ENCODE results near the gene BCAP31.
"Not testable (repeated sequence)": the region's sequence is repeated elsewhere in the genome, so short reads cannot be mapped to it uniquely, and the experiment has no call there.

Gene BCAP31

DNA sequence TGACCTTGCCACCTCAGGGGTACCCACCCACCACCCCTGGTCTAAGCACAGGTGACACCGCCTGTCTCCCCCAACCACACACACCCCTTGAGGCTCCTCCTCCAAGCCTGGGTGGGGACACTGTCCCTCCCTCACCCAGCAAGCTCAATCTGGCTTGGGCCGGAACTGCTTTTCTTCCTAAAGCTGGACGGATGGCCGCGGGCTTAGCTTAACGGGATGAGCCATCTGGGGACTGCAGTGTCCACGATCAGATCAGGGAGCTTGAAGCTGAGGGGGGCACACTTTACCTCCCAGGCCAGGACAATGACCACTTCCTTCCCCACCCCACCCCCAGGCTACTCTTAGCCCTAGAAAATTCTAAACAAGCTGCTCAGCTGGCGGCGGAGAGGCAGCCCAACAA lies 37.5 kb downstream of the BCAP31 start:
- FAIRE-seq (no peak), DNase-seq (ENCODE audit: insufficient read length) (no peak)
- TF ChIP-seq POLR2AphosphoS5 (IDR thresholded peaks at IDR 0.05; ENCODE audit: low read depth, low read length) (no peak), POLR2A (IDR thresholded peaks at IDR 0.05; ENCODE audit: low read depth, low read length) (no peak), TAF1 (IDR thresholded peaks at IDR 0.05; ENCODE audit: borderline replicate concordance, low read depth, low read length) (no peak)

DNA sequence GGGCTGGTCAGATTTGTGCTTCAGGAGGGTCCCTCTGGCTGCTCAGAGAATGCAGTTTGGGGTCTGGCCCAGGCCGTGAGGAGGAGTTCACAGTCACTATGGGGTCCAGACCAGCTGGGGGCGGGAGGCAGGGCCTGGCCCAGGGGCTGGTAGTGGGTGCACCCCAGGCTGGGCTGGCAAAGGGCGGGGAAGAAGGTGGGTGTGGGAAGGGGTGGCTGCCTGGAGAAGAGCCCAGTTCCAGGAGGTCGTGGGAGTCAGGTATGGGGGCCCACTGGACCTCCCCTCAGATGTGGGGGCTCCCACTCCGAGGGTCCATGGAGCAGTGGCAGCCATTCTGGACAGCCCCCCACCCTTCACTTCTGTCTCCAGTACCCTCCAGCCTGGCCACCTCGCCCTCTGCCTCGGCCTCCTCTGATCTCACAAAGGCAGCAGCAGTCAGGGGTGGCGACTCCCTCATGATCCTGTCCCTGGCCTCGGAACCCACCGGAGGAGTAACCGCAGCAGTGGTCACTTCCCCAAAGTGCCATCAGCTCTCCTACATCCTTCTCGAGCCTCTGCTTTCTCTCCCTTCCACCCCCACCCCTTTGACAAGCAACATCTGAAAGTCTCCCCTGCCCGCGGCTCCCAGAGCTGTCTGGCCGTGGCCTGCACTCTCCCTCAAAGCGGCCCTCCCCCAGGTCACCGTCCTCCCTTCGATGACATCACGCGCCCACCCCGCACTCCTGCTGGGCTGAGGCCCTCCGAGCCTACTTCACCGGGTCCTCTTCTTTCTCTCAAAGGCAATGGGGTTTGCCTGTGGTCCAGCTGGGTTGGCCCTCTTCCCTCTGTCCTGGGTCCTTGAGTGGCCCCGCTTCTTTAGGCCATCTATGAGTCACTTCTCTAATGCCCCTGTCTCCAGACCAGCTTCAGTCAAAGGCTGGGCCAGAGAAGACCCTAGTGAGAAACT lies 38.2 kb downstream of the BCAP31 start:
- DNase-seq (ENCODE audit: insufficient read length) (no peak), FAIRE-seq (no peak)
- TF ChIP-seq POLR2A (IDR thresholded peaks at IDR 0.05; ENCODE audit: low read depth, low read length) (no peak), TAF1 (IDR thresholded peaks at IDR 0.05; ENCODE audit: borderline replicate concordance, low read depth, low read length) (no peak)

DNA sequence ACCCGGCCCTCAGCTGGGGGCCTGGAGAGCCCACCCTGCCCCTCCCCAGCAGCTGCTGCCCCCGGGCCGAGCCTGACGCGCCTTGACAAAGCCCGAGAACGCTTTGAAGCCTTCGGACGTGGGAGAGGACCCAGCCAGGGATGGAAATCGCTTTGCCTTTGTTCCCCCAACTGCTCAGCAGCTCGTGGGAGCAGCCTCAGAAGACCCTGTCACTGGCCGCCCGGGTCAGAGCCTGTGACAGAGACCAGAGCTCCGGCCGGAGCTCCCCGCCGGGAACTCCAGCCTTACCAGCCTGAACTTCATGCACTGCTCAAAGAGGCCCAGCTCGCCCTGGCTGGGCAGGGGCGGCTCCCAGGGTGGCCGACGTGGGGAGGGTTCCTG lies 39.0 kb downstream of the BCAP31 start:
- TF ChIP-seq TAF1 (IDR thresholded peaks at IDR 0.05; ENCODE audit: borderline replicate concordance, low read depth, low read length) = no peak
- TF ChIP-seq POLR2A (IDR thresholded peaks at IDR 0.05; ENCODE audit: low read depth, low read length) = no peak
- no peak for TF ChIP-seq POLR2AphosphoS5 (IDR thresholded peaks at IDR 0.05; ENCODE audit: low read depth, low read length)
- FAIRE-seq = no peak
- no peak for DNase-seq (ENCODE audit: insufficient read length)

DNA sequence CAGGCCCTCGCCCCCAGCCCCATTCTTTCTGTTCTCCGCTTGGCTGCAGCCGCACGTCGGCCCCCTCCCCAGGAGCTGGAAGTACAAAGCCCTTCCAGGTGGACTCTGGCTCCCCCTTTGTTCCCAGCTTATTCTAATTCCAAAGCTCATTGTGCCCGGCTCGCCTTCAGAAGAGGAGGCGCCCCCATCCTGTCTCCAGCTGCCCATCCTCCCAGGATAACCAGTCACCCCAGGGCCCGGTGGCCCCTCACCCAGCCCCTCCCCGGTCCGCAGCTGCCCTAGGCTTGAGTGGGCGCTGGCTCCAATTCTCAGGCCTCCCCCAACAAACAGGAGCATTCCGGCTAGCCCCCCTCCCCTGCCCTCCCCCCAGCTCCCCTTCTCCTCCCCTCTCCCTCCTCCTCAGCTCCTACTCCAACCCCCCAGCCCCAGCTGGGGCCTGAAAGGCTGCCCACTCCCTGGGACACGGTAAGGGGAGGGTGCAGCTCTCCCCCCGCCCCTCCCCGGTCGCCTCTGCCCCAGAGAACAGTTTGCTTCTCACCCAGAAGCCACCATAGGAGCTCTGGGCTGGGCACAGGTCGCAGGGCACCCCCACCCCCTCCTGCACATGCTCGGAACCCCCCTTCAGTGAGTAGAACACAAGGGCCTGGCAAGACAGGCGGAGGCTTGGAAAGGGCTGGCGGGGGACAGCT lies 39.6 kb downstream of the BCAP31 start:
- TF ChIP-seq TAF1 (IDR thresholded peaks at IDR 0.05; ENCODE audit: borderline replicate concordance, low read depth, low read length) (no peak), POLR2A (IDR thresholded peaks at IDR 0.05; ENCODE audit: low read depth, low read length) (no peak), POLR2AphosphoS5 (IDR thresholded peaks at IDR 0.05; ENCODE audit: low read depth, low read length) (no peak)
- DNase-seq (ENCODE audit: insufficient read length) = no peak
- no peak for FAIRE-seq

DNA sequence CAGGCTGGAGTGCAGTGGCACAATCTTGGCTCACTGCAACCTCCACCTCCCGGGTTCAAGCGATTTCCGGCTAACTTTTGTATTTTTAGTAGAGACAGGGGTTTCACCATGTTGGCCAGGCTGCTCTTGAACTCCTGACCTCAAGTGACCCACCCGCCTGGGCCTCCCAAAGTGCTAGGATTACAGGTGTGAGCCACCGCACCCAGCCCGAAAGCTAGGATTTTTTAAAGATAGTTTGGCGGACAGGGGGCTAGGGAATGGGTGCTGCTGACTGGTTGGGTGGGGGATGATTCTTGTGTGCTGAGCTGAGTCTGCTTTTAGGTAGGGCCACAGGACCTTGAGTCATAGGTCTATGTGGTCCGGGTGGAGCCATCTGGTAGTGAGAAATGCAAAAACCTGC lies 40.7 kb downstream of the BCAP31 start:
- not testable (repeated sequence) for FAIRE-seq; DNase-seq (ENCODE audit: insufficient read length)

DNA sequence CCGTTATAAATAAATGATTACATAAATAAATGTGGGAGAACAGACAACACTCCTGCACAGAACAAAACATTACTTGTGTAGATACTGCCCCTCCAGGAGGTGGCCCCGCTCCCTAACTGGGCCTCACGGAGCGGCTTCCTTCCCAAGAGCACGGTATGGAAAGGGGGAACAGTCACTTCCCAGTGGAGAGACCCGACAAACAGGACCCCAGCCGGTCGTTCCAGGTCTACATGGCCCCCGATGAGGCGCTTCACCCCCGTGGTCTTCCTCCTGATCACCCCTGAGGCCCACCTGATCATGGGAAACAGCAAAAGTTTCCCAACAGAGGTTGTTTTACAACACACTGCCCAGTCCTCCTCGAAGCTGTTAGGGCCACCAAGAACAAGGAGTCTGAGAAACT lies 43.0 kb downstream of the BCAP31 start:
- no peak for DNase-seq (ENCODE audit: insufficient read length)
- no peak for FAIRE-seq
- TF ChIP-seq TAF1 (IDR thresholded peaks at IDR 0.05; ENCODE audit: borderline replicate concordance, low read depth, low read length) (no peak), POLR2A (IDR thresholded peaks at IDR 0.05; ENCODE audit: low read depth, low read length) (no peak), POLR2AphosphoS5 (IDR thresholded peaks at IDR 0.05; ENCODE audit: low read depth, low read length) (no peak)

DNA sequence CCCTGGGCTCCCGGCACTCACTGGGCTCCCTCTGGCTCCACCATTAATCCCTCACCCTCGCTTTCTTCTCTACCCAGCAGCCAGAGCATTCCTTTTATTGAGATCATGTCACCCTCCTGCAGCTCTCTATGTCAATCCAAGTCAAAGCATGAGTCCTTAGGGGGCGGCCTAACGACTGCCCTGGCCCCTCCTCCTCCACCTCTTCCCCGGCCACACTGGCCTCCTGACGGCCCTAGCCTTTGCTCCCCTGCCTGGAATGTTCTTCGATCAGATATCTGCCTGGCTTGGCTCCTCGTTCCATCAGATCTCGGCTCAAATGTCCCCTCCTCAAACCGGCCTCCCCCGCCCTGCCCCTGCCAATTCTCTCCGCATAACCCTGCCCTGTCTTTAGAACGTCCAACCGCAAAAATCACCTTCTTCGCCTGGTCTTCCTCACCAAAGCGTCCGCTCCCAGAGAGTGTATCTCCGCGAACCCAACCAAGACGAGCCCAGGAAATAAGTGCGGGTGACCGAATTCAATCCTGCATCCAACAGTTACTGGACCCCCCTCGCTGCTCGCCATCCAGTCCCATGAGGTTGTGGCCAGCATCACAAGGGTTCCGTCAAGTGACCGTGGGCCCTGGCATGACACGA lies 49.9 kb downstream of the BCAP31 start:
- TF ChIP-seq POLR2AphosphoS5 (IDR thresholded peaks at IDR 0.05; ENCODE audit: low read depth, low read length) (no peak), TAF1 (IDR thresholded peaks at IDR 0.05; ENCODE audit: borderline replicate concordance, low read depth, low read length) (no peak), POLR2A (IDR thresholded peaks at IDR 0.05; ENCODE audit: low read depth, low read length) (no peak)
- FAIRE-seq (no peak), DNase-seq (ENCODE audit: insufficient read length) (no peak)

DNA sequence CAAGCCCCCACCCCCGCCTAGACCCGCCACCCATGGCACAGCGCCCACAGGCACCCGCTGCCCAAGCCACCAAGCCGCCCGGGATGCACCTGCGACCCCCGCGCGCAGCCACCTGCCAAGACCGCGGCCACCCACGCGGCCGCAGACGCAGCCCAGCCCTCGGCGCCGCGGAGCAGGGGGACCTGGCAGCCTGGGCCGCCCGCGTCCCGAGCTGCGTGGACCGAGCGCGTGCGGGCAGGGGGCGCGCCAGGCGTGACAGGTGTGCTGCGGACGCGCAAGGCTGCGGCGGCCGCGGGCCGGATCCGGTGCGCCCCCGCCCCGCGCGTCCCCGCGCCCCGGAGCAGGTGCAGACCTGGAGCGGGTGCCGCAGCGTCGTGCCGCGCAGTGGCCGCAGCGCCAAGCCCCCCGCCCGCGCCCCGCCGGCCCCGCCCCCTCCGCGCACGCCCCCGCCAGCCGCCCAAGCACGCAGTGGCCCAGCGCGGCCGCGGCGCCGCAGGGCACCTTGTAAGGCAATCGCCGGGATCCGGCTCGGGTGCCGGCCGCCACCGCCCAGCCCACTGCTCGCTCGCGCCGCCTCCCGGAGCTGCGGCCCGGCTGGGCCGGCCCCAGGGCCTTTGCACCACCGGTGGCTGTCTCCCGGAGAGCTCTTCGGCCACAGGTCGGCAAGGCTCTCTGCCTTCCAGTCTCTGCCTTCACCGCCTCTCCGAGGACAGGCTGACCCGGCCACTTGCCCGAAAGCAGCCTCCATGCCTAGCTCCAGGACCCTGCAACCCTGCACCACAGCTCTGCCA lies 50.6 kb downstream of the BCAP31 start, which contains the start of gene PNCK:
Gene PNCK, minus strand, starts transcription at position 386 of the 791 bp plus-strand sequence. CDS start 737 bp downstream, outside the sequence.
- DNase-seq (ENCODE audit: insufficient read length) = no peak
- TF ChIP-seq POLR2AphosphoS5 (IDR thresholded peaks at IDR 0.05; ENCODE audit: low read depth, low read length) (no peak), POLR2A (IDR thresholded peaks at IDR 0.05; ENCODE audit: low read depth, low read length) (no peak), TAF1 (IDR thresholded peaks at IDR 0.05; ENCODE audit: borderline replicate concordance, low read depth, low read length) (no peak)
- no peak for FAIRE-seq

DNA sequence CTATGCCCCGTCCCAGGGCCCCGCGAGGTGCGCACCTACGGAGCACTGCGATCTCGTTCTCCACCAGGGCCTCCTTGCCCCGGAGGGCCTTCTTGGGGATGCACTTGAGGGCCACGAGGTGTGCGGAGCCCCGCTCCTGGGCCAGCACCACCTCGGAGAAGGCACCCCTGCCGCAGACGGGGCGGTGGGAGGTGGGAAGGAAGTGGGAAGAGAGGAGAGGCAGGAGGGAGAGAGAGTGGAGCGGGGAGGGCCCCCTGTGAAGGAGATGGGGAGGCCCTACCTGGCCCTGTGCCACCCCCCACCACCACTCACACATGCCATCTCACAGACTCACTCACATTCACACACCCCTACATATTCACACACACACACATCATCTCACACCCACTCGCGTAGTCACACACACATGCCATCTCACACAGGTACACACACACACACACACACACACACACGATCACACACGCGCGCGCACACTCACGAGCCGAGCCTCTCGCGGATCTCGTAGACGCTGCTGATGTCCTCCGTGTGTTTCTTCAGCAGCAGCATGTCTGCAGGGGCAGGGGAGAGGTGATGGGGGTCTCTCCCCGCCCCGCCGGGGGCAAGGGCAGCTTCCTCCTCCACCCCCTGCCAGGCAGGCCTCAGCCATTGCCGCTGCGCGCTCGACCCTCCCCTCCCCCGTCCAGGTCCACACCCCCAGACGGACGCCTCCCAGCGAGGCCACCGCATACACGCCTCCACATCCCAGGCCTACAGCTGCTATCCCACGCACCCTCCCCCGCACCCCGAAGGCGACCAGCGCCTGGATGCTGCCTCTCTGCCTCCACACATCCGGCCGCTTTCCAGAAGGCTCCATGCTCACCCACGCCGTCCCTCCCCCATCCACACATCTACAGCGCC lies 51.4 kb downstream of the BCAP31 start:
- TF ChIP-seq POLR2A (IDR thresholded peaks at IDR 0.05; ENCODE audit: low read depth, low read length) (no peak), TAF1 (IDR thresholded peaks at IDR 0.05; ENCODE audit: borderline replicate concordance, low read depth, low read length) (no peak), POLR2AphosphoS5 (IDR thresholded peaks at IDR 0.05; ENCODE audit: low read depth, low read length) (no peak)
- FAIRE-seq = no peak
- DNase-seq (ENCODE audit: insufficient read length) = no peak
